ENCODE data around the gene LIPJ.

The LIPJ gene, protein sequence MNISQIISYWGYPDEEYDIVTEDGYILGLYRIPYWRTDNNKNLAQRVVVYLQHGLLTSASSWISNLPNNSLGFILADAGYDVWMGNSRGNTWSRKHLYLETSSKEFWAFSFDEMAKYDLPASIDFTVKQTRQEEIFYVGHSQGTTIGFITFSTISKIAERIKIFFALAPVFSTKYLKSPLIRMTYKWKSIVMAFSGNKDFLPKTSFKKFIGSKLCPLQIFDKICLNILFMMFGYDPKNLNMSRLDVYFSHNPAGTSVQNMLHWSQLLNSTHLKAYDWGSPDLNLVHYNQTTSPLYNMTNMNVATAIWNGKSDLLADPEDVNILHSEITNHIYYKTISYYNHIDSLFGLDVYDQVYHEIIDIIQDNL

GRCh38 chr10:88586462-88586861, at the start of gene LIPJ:
Gene LIPJ (plus strand): TSS chr10:88586762. CDS start chr10:88590688, 3,926 bp downstream.
- in situ Hi-C loops (cut with HindIII; ENCODE audit: low sequenced_read_pairs): no loop called here
- H3K4me3 ChIP-seq (ENCODE audit: low read depth, low read length): no peak within 1 kb of the TSS
- TF ChIP-seq CTCF (IDR thresholded peaks at IDR 0.05; ENCODE audit: low read depth, low read length): no peak
- no peak for DNase-seq (ENCODE audit: low read depth, low spot score)

DNA sequence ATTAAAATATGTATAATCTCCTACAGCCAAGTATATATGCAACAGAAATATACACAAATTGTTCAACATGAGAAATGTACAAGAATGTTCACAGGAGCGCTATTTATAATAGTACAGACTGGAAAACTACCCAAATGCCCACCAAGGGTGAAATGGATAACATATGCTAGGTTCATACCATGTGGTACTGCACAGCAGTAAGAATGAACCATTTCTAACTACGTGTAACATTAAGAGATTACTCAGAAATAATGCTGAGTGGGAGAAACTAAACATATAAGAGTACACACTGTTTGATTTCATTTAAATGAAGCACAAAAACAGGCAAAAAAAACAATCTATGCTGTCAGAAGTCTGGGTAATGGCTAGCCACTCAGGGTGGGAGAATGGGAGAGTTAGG, 49.2 kb upstream of the LIPJ start:
- no peak for TF ChIP-seq CTCF (IDR thresholded peaks at IDR 0.05; ENCODE audit: low read depth, low read length)
- no peak for DNase-seq (ENCODE audit: low read depth, low spot score)
- H3K4me3 ChIP-seq (ENCODE audit: low read depth, low read length): no peak overlapping the region
- in situ Hi-C loops (cut with HindIII; ENCODE audit: low sequenced_read_pairs): no loop called here

DNA sequence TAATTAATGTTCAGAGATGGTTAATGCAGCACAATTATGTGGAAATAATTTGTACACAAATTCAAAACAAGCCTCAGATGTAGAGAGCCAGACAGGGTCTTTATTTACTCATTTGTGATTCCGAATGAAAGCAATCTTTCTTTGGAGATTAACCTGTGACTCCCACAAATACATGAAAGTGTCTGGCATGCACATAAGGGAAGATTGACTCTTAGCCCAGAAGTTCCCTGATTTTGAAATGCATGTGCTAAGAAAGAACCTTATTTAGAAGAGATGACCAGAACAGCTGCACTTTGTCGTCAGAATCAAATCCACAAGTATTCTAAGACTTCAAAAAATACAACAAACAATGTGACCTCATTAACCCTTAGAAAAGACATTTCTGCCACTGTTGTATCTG, 48.5 kb upstream of the LIPJ start:
- in situ Hi-C loops (cut with HindIII; ENCODE audit: low sequenced_read_pairs): no loop called here
- peak; percentile 61 for DNase-seq (ENCODE audit: low read depth, low spot score)
- no peak overlapping the region for H3K4me3 ChIP-seq (ENCODE audit: low read depth, low read length)
- TF ChIP-seq CTCF (IDR thresholded peaks at IDR 0.05; ENCODE audit: low read depth, low read length): no peak

- no peak overlapping the region for H3K4me3 ChIP-seq (ENCODE audit: low read depth, low read length)
- in situ Hi-C loops (cut with HindIII; ENCODE audit: low sequenced_read_pairs): no loop called here
- no peak for DNase-seq (ENCODE audit: low read depth, low spot score)
- TF ChIP-seq CTCF (IDR thresholded peaks at IDR 0.05; ENCODE audit: low read depth, low read length): no peak
Measured at GRCh38 chr10:88540351-88540750, 46.2 kb upstream of the LIPJ start.

GRCh38 chr10:88541116-88541626, 45.4 kb upstream of the LIPJ start:
- no peak overlapping the region for H3K4me3 ChIP-seq (ENCODE audit: low read depth, low read length)
- in situ Hi-C loops (cut with HindIII; ENCODE audit: low sequenced_read_pairs): no loop called here
- DNase-seq (ENCODE audit: low read depth, low spot score): peak; percentile 52
- no peak for TF ChIP-seq CTCF (IDR thresholded peaks at IDR 0.05; ENCODE audit: low read depth, low read length)

DNA sequence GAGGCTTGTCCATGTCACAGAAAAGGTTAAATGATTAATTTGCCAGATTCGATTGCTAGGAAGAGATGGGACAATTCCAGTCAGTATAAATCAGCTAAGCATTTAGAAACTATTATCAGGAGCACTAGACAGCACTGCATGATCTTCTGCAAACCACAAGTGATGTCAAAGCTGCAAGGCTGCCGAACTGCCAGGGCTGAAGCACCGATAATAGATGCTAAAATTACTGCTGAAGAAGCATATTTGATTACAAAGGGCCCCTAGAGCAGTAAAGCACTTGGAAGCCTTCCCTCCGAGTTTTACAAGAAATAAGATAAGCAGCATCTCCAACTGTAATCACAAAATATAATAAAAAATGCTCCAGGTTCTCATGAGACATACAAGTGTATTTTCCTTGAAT, 44.0 kb upstream of the LIPJ start:
- no peak for TF ChIP-seq CTCF (IDR thresholded peaks at IDR 0.05; ENCODE audit: low read depth, low read length)

More for the DNA sequence above, 44.0 kb upstream of the LIPJ start:
- H3K4me3 ChIP-seq (ENCODE audit: low read depth, low read length): no peak overlapping the region
- in situ Hi-C loops (cut with HindIII; ENCODE audit: low sequenced_read_pairs): no loop called here
- no peak for DNase-seq (ENCODE audit: low read depth, low spot score)

Data from astrocyte of the spinal cord (primary cell).